HG03520 (cell line): ENCODE measurements around the gene FOXN3.
A peak's percentile ranks its signal among the peaks of the same experiment; 100 is the strongest.

Experiments used
- ATAC-seq: cut with Tn5 transposase; IDR thresholded peaks from one replicate; pipeline ENCODE4 v1.9.1; 2021; ENCODE audit warnings: mild to moderate bottlenecking, moderate library complexity; ENCODE audit not compliant: unreplicated experiment

The FOXN3 gene, protein sequence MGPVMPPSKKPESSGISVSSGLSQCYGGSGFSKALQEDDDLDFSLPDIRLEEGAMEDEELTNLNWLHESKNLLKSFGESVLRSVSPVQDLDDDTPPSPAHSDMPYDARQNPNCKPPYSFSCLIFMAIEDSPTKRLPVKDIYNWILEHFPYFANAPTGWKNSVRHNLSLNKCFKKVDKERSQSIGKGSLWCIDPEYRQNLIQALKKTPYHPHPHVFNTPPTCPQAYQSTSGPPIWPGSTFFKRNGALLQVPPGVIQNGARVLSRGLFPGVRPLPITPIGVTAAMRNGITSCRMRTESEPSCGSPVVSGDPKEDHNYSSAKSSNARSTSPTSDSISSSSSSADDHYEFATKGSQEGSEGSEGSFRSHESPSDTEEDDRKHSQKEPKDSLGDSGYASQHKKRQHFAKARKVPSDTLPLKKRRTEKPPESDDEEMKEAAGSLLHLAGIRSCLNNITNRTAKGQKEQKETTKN

DNA sequence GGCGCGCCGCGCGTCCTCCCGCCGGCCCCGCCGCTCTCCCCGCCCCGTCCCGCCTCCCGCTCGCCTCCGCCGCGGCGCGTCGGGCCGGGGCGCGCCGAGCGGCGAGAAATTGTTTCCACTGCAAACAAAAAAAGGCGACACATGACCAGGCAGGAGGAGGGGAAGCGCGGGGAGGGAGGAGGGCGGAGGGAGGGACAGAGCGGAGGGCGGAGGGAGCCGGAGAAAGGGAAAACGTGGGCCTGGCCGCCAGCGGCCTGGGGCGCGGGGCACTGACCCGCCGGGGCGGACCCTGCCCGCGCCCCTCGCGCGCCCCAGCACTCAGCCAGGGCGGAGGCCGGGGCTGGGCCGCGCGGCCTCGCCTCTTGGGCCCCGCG, at the start of gene FOXN3:
Gene FOXN3 (minus strand): TSS at position 143 of the 374 bp plus-strand sequence. CDS start 4,757 bp downstream, outside the sequence.
- peak; percentile 37 for ATAC-seq

DNA sequence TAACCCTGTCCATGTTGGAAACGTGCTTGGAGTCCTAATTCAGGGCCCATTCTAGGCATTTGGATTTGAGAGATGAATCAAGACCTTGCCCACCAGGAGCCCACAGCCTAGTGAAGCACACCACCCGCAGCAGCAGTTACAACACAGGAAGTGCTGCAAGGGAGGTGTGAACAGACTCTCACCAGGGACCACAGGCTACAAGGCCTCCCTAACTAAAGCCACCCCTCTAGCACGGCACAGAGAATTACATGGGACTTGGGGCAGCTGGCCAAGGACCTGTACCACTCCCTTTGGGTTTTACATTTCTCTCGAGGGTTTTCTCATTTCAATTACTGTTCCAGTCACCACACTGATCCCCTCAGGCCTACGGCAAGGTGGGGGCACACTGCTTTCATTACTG, 49.5 kb upstream of the FOXN3 start:
- ATAC-seq, result no peak

DNA sequence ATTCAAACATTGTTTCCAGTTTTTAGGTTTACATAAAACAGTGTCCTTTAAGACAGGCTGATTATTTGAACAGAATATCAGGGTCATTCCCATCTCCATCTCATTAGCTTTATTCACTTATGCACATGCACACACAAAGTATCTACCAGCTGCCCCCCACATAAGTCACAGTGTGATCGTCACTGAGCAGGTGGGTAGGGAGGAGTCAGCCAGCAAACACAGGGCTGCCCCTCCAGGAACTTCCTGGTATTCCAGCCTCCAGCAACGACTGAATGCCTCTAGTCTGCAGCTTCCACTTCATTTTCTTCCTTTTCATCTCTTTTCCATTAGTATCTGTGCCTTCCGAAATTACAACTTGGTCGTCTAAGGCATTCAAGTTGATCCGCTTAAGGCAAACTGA, 48.8 kb upstream of the FOXN3 start:
- ATAC-seq, result no peak

DNA sequence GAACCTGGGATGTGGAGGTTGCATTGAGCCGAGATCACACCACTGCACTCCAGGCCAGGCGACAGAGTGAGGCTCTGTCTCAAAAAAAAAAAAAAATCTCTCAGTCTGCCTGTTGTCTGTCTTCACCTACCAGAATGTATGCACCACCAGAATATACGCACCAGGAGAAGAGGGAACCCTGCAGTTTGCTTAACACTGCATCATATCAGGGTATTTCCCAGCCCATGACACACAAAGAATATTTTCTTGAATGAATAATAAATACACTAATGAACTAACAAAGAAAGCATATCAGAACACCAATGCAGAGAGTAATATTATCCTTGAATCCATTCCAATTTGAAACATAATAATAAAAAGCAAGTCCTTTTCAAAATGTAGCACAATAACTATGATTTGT, 44.2 kb upstream of the FOXN3 start:
- ATAC-seq, result no peak

DNA sequence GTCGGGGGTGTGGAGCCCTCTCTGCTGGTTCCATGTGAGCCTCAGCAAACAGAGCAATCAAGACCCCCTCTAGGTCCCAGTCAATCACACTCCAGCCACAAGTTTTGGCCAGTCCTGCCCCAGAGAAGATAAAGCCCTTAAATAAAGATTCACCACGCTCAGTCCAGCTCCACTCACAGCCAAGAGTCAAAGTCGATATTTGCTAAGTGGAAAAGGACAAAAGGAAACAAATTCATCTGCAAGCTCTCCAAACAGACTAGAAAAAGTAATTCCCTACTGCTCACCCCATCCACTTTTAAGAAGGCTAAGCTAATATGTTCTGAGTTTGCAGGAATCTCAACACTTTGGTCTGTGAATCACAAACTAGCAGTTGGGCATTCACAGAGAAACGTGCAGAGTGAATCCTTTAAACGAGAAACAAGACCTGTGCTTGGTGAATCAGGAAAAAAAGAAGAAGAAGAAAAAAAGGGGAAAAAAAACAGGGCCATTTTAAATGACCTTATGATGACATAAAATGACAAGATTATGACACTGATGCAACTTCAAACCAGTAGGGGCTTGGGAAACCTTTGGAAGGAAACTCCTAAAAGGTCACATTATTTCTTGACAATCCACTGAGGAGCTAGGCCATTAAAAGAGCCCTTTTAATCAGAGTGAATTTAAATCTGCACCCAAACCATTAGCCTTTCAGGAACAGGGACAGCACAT, 41.8 kb upstream of the FOXN3 start:
- no peak for ATAC-seq

DNA sequence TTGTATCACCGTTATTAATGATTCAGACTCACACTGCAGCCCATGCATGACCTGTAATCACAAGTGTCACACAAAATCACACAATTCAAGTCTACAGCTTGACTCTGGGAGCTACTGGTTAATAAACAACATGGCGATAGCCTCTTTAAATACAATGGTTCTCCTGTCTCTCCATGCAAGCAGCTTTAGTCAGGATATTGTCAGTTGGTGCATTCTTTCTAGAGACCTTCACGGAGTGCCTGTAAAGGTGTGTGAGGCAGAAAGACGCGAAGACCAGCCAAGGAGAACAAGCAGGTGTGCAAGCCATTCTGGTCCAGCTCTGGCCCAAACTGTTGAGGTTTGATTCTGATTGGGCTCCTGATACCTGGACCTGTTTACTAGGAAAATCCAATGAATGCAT, 40.0 kb upstream of the FOXN3 start:
- no peak for ATAC-seq

DNA sequence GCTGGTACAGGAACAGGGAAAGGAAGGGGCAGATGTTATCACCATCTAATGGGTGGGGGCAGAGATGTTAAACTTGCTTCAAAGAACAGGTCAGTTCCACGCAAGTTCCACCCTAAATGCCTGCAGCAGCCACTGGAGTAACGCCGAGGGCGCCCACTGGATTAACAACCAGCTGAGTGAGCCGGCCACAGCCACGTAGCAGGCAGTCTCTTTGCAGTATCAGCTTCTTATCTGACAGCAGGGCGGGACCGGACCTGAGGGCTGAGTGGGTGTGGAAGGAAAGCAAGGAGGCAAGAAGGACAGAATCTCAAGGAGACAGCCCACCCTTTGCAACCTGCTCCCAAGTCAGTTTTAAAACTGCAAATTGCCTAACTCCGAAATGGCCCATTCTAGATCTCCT, 38.4 kb upstream of the FOXN3 start:
- no peak for ATAC-seq

DNA sequence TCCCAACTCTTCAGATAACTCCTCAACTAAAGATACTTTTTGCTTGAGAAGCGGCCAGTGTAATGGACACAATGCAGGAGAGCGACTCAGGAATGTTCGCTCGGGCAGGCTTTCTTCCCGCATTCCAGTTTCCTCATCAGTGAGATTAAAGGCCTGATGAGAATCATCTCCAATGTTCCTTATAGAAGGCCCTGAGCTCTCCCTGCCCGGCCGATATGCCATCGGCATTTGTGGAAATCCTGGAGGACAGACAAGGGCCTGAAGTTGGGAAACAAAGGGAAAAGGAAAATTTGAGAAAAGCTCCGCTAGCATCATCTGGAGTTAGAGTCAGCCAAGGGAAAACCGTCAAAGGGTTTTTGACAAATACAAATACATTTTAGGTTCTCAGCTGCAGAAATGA, 38.0 kb upstream of the FOXN3 start:
- no peak for ATAC-seq

DNA sequence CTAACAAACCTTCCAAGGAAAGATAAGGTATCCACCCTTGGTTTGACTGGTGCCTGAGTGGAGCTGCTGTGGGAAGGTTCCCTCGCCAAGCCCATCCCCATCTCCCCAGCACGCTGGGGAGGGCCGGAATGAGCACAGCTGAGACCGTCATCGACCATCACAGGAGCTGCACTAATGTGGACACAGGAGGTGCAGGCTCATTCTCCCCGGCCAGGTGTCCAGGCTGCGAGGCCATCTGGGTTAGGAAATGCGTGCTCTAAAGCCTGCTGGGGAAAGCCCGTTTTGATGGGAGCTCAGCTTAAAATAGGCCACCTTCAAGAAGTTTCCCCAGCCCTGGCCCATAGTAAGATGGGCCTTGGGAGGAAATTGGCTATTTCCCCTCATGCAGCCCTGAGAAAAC, 35.2 kb upstream of the FOXN3 start:
- no peak for ATAC-seq

DNA sequence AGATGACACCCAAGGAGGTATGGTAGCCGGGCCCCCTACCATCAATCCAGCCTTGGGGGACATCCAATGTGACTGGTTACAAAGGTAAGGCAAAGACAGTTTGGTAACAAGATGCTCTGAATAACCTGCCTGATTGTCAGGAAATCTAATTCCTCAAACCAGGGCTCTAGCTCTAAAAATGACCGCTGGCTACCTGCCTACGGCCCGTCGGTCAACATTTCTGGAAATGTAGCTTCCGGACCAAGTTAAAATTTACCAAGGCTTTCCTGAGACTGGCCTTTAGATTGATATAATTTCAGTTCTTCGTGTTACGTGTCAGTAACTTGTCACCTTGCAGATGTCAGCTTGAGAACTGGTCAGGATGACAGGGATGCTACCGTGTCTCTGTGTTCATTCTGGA, 34.2 kb upstream of the FOXN3 start:
- ATAC-seq, result no peak

DNA sequence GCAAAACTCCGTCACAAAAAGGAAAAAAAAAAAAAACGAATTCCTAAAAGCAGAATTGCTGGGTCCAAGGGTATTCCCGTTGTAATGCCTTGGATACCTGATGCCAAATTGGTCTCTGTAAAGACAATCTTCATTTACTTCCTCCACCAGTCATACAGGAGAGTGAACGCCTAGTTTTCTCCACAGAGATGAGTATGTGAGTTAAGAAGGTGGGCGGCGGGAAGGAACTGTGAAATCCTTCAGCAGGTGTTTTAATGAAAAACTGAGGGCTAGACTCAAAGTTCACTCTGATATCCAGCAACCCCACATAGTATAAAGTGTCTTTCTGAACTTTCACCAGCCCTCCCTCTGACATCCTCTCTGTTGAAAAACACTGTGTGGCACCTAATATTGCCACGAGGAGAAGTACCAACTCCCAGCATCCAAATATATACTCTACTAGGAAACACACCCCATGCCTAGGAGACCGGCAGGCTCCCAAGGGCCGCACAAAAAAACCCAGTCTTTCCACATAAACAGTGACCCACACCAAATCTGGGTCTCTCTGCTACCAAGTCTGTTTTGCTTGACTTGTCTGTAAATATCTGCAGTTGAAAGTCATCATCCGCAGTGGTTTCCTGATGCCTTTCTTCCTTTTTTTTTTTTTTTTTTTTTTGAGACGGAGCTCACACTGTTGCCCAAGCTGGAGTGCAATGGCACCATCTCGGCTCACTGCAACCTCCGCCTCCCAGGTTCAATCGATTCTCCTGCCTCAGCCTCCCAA, 30.3 kb upstream of the FOXN3 start:
- no peak for ATAC-seq

DNA sequence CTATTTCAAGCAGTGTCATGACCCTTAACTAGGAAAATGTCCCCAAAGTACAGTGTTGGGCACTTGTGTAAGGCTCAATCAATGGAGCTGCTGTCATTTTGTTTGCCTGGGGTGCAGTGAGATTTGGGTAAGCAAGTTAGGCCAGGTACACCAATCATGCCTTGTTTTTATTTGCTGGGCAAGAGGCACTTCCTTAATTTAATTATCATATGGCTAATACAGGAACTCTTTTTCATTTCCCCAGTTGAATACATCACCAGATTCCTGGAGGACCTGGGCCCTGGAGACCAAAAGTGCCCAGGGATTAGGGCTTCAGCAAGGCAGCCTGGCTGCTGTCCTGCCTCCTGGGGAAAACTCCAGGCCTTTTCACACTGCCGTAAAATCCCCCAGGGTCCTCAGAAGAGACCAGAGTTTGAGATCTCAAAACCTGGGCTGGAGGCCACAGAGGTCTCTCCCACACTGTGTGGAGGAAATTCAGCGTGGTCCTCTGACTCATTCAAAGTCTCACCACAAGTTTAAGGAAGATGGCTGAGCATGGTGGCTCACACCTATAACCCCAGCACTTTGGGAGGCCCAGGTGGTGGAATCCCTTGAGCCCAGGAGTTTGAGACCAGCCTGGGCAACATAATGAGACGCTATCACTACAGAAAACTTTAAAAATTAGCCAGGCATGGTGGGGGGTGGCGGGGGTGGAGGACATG, 28.4 kb upstream of the FOXN3 start:
- ATAC-seq, result peak; percentile 42

DNA sequence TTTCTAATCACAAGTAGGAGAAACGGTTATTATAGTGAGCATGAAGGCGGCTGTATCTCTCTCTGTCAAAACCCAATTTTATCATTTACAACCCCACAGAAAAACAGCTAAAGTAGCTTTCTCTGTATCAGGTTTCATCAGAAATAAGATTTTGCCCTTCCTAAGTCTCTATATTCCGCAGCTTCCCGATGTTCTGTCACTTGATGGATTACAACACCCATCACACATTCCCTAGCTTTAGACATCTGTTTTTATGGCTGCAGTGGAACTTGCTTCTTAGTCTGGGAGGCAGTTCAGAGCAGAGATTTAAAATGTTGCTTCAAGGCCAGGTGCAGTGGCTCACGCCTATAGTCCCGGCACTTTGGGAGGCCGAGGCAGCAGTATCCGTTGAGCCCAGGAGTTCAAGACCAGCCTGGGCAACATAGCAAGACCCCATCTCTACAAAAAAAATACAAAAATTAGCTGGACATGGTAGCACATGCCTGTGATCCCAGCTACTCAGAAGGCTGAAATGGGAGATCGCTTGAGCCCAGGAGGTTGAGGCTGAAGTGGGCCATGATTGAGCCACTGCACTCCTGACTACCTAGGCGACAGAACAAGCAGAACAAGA, 27.6 kb upstream of the FOXN3 start:
- ATAC-seq, result no peak

DNA sequence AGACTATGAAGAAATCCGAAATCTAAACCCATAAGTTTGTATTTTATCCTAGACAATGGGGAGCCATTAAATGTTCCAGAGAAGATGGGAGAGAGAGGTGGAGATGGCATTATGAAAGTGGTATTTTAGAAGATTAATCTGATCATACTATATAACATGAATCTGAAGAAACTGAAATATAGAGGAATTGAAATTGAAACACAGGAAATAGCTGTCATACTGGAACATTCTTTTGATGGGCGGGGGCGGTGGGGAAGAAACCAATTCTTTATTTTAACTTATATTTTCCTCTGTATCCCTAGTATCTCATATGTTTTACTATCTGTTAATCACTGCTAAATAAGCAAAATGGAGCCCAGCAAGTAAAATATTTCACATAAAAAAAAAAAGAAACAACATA, 27.0 kb upstream of the FOXN3 start:
- ATAC-seq, result no peak

DNA sequence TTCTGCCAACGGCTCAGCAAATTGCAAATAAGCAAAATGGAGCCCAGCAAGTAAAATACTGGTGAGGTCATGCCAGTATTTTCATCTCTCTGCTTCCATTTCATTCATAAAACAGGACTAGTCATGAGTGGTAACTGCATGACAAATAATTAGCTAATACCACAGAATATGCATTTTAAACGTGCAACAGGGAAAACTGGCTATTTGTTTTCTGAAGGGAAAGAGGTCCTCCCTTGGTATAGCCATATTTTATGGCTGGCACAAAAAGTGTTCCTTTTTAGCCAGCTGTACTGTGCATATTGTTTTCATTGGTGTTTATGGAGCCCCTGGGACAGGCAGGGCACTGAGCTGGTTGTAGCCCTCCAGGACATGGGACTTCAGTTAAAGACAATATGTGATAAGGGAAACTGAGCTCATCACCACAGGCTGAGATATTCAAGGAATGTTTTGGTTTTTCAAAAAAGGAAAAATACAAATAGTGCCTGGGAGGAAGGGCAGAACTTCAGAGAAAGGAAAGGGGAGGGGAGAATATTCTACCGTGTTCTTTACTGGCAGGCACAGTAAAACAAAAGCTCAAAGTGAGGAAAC, 26.1 kb upstream of the FOXN3 start:
- no peak for ATAC-seq

DNA sequence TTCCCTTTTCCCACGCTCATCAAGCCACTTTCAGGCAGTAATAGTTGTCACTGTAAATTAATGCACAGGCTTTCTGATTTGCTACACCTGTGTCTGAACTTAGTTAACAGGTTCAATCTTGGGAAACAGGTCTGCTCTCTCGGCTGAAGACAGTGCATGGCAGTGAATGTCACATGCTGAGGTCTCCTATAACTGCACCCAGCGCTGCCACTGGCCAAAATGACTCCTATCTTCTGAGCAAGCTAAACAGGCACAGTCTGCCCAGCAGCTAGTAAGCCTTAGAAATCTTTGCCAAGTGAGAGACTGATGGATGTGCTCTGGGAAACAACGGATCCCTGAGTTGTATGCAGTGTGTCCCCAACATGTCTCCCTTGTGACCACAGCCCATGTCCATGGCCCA, 25.2 kb upstream of the FOXN3 start:
- no peak for ATAC-seq

DNA sequence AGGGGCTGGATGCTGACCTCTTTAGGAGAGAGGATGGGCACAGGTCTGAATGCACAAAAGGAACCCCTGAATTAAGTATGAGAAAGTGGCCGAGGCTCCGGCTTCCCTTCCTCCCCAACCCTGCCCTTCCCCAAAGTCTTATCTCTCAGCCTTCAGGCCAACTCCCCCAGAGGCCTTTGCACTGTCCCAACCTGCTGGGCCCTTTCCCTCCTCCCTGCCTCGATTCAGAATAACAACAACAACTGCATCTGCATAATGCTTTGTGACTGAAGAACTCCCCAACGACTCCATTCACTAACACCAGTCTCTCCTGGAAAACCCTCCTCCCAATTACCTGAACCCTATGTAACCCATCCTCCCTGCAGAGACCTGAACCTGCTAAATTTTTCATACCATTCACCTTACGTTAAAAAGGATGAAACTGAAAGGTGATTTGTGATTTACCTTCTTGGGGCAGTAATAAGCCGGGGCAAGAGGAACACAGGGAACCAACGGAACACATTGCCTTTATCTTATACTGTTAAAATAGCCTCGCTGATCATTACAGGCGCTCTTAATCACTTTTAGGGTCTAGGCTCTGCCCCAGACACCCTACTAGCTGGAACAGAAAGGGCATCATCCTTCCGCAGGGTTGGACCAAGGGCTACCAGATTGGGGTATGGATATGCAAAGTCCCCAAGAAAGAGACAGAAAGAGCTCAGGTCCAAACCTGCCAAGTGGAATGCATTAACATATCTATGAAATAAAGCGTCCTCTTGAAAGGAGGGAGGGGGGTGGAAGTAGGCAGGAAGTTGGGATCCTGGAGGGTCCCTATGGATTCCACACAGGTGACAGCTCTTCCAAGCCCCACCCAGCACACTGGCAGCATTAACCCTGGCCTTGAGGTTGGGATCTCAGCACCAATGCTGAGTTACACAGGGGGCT, 24.2 kb upstream of the FOXN3 start:
- no peak for ATAC-seq

DNA sequence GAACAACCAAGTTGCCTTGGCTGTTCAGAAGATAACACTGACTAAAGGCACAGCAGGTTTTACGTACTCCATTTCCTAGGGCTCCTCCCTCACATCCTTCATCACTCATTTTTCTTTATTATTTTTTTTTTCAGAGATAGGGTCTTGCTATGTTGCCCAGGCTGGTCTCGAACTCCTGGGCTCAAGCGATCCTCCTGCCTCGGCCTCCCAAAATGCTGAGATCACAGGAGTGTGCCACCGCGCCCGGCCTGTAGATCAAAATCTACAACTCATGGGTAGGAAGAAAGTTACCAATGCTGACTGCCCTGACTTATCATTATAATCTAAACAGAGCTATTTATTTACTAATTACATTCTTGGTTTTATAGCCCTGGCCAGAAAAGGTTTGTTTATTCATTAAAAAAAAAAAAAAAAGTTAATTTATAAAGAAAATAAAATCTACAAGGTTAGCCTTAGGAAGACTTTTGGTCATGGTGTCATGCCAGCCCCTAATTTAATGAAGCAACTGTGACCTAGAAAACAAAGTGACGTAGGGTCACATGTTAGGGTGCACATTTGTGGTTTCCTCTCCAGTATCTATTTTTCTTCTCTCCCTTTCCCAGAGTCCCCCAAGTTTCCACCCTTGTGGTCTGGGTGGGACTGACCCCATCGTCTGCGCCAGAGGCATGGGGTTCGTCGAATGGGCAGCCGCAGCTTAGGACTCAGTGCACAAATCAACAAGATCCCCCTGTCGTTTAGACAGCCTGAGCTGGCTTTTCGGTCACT, 19.0 kb upstream of the FOXN3 start:
- no peak for ATAC-seq
